Posterior vena cava (tissue), 2 donors: ENCODE results near the gene FHIT. TPM values are rescaled to one million over a fixed set of nuclear protein-coding genes. Genes with fewer than 3 reads are reported as not detected.
"Not testable (repeated sequence)": the region's sequence is repeated elsewhere in the genome, so short reads cannot be mapped to it uniquely, and the experiment has no call there.

ENCODE experiments used
- DNase-seq: peaks from one replicate; pipeline ENCODE4 v3.0.0-alpha.2; 2020; ENCODE audit warnings: low spot score
- intact Hi-C, 2 donors: fragments of 100-400 bp; cut with DNase I; formaldehyde crosslinking; loops; one replicate each; pipeline versions ENCODE4 v1.14.1 to v1.14.2; 2022 to 2023
- total RNA-seq, 2 donors: library from RNA; stranded (reverse); fragmentation: NEBNext Ultra II Directional; extraction: Animal tissue kit (Norgen Biotek cat#: 25700); gene quantifications; one replicate each; pipeline ENCODE4 v1.2.1, GENCODE V29; 2021
- donor health status: DM: yes; HTN: yes; CAD: no.
- donor health status: DM: yes; HTN: yes; CAD: no.

The FHIT gene
- total RNA-seq, 2 donors from 2014 or later: 6.0 to 9.2 TPM

- intact Hi-C loops: no loop called here
- DNase-seq: no peak
These were observed 1287.6 kb downstream of the FHIT start for GRCh38 chr3:59963676-59964075.

- intact Hi-C loops: no loop called here
- DNase-seq: no peak
These were observed 1294.1 kb downstream of the FHIT start for GRCh38 chr3:59957150-59957549.

- intact Hi-C loops: no loop called here
- no peak for DNase-seq
These were observed 1298.1 kb downstream of the FHIT start for GRCh38 chr3:59953104-59953503.

GRCh38 chr3:59949311-59949710 is 1301.9 kb downstream of the FHIT start:
- DNase-seq: no peak
- intact Hi-C loops: no loop called here

- no peak for DNase-seq
- intact Hi-C loops: no loop called here
These were observed 1304.9 kb downstream of the FHIT start for GRCh38 chr3:59946401-59946800.

- intact Hi-C loops: no loop called here
- no peak for DNase-seq
These were observed 1310.5 kb downstream of the FHIT start for GRCh38 chr3:59940718-59941117.

GRCh38 chr3:59939826-59940426 is 1311.3 kb downstream of the FHIT start:
- no peak for DNase-seq
- intact Hi-C loops: no loop called here

GRCh38 chr3:59938828-59939227 is 1312.4 kb downstream of the FHIT start:
- intact Hi-C loops: no loop called here
- no peak for DNase-seq

GRCh38 chr3:59937201-59937600 is 1314.1 kb downstream of the FHIT start:
- intact Hi-C loops: no loop called here
- DNase-seq: no peak

GRCh38 chr3:59936472-59936871 is 1314.8 kb downstream of the FHIT start:
- intact Hi-C loops: no loop called here
- no peak for DNase-seq

- intact Hi-C loops: no loop called here
- DNase-seq: no peak
These were observed 1316.2 kb downstream of the FHIT start for GRCh38 chr3:59935025-59935424.

GRCh38 chr3:59934560-59934959 is 1316.7 kb downstream of the FHIT start:
- DNase-seq, intact Hi-C loops: not testable (repeated sequence)

- DNase-seq: no peak
- intact Hi-C loops: no loop called here
These were observed 1321.1 kb downstream of the FHIT start for GRCh38 chr3:59930170-59930569.

GRCh38 chr3:59927056-59927455 is 1324.2 kb downstream of the FHIT start:
- intact Hi-C loops: no loop called here
- no peak for DNase-seq

GRCh38 chr3:59925946-59926345 is 1325.3 kb downstream of the FHIT start:
- DNase-seq: no peak
- intact Hi-C loops: no loop called here

- intact Hi-C loops: no loop called here
- no peak for DNase-seq
These were observed 1329.1 kb downstream of the FHIT start for GRCh38 chr3:59922192-59922591.

GRCh38 chr3:59920822-59921221 is 1330.4 kb downstream of the FHIT start:
- no peak for DNase-seq
- intact Hi-C loops: no loop called here

- no peak for DNase-seq
- intact Hi-C loops: no loop called here
These were observed 1331.7 kb downstream of the FHIT start for GRCh38 chr3:59919586-59919985.

GRCh38 chr3:59914251-59914650 is 1337.0 kb downstream of the FHIT start:
- intact Hi-C loops: no loop called here
- no peak for DNase-seq

GRCh38 chr3:59913645-59914044 is 1337.6 kb downstream of the FHIT start:
- intact Hi-C loops: no loop called here

GRCh38 chr3:59908701-59909100 is 1342.6 kb downstream of the FHIT start:
- intact Hi-C loops: no loop called here
- DNase-seq: no peak

More at GRCh38 chr3:59913645-59914044, 1337.6 kb downstream of the FHIT start:
- DNase-seq: no peak

GRCh38 chr3:59908280-59908679 is 1343.0 kb downstream of the FHIT start:
- intact Hi-C loops: no loop called here
- DNase-seq: no peak
